GM10847 (cell line): ENCODE results near the gene CPNE5.

Source experiments
- POLR2A ChIP-seq: IDR thresholded peaks from 2 replicates; pipeline ENCODE4 v1.6.1; 2011; ENCODE audit not compliant: insufficient read length; ENCODE audit errors: extremely low read depth

Gene CPNE5

GRCh38 chr6:36829919-36830544, 9.2 kb downstream of the CPNE5 start:
- no peak for TF ChIP-seq POLR2A

- TF ChIP-seq POLR2A = no peak
Measured at GRCh38 chr6:36827261-36828079, 11.8 kb downstream of the CPNE5 start.

- TF ChIP-seq POLR2A = no peak
Measured at GRCh38 chr6:36826520-36827227, 12.6 kb downstream of the CPNE5 start.

GRCh38 chr6:36825994-36826393, 13.2 kb downstream of the CPNE5 start:
- TF ChIP-seq POLR2A = no peak

- TF ChIP-seq POLR2A = no peak
Measured at GRCh38 chr6:36825452-36825851, 13.8 kb downstream of the CPNE5 start.

- no peak for TF ChIP-seq POLR2A
Measured at GRCh38 chr6:36824253-36824652, 15.0 kb downstream of the CPNE5 start.

GRCh38 chr6:36823421-36824096, 15.7 kb downstream of the CPNE5 start:
- TF ChIP-seq POLR2A = no peak

GRCh38 chr6:36822506-36823269, 16.6 kb downstream of the CPNE5 start:
- TF ChIP-seq POLR2A = no peak

GRCh38 chr6:36821581-36822335, 17.5 kb downstream of the CPNE5 start:
- TF ChIP-seq POLR2A = no peak

GRCh38 chr6:36820700-36821580, 18.3 kb downstream of the CPNE5 start:
- no peak for TF ChIP-seq POLR2A

- no peak for TF ChIP-seq POLR2A
Measured at GRCh38 chr6:36818756-36819155, 20.5 kb downstream of the CPNE5 start.

- no peak for TF ChIP-seq POLR2A
Measured at GRCh38 chr6:36817847-36818246, 21.4 kb downstream of the CPNE5 start.

GRCh38 chr6:36817176-36817817, 21.9 kb downstream of the CPNE5 start:
- TF ChIP-seq POLR2A = no peak
